Kidney (tissue), 14 donors: ENCODE measurements around the gene TMEM213. TPM values are rescaled to one million over a fixed set of nuclear protein-coding genes. Genes with fewer than 3 reads are reported as not detected.

Experiments
- DNase-seq, 5 donors: peaks; one replicate each; pipeline ENCODE4 v3.0.0-alpha.2; 2013 to 2020
- FAIRE-seq: peaks from 2 replicates; lab custom pipeline; 2012; peaks lifted over from hg19 to GRCh38; lab: Jason Lieb, UNC
- H3K27ac ChIP-seq, 2 donors: one replicate each; pipeline ENCODE4 v1.7.0; 2013; ENCODE audit warnings: low read depth in 2 of 2, low read length in 2 of 2, inconsistent platforms in 1 of 2
- H3K27me3 ChIP-seq: one replicate; pipeline ENCODE4 v1.7.1; 2013; ENCODE audit warnings: low read length, inconsistent platforms; ENCODE audit not compliant: control insufficient read depth, insufficient read depth
- H3K36me3 ChIP-seq, 3 donors: one replicate each; pipeline versions ENCODE4 v1.7.0 to v1.7.1; 2013; ENCODE audit warnings: low read length in 3 of 3, control low read depth in 1 of 3, inconsistent platforms in 1 of 3; ENCODE audit not compliant: insufficient read depth in 3 of 3, control insufficient read depth in 2 of 3
- H3K4me1 ChIP-seq, 3 donors: one replicate each; pipeline versions ENCODE4 v1.7.0 to v1.7.1; 2013; ENCODE audit warnings: low read length in 3 of 3, inconsistent platforms in 1 of 3, low read depth in 1 of 3; ENCODE audit not compliant: control insufficient read depth in 2 of 3, insufficient read depth in 2 of 3
- H3K4me3 ChIP-seq, 3 donors: one replicate each; pipeline versions ENCODE4 v1.7.0 to v1.8.1; 2013; ENCODE audit warnings: low read length in 3 of 3, control low read depth in 1 of 3, inconsistent platforms in 1 of 3
- H3K9ac ChIP-seq, 3 donors: one replicate each; pipeline versions ENCODE4 v1.7.0 to v1.7.1; 2013; ENCODE audit warnings: low read length in 3 of 3, control low read depth in 1 of 3, inconsistent platforms in 1 of 3
- H3K9me3 ChIP-seq, 3 donors: one replicate each; pipeline versions ENCODE4 v1.7.0 to v1.7.1; 2013; ENCODE audit warnings: low read length in 3 of 3, control low read depth in 1 of 3, inconsistent platforms in 1 of 3; ENCODE audit not compliant: control insufficient read depth in 2 of 3, insufficient read depth in 1 of 3
- CTCF ChIP-seq: IDR thresholded peaks from 3 replicates; pipeline ENCODE4 v1.5.1; 2012; ENCODE audit warnings: mild to moderate bottlenecking, moderate library complexity, borderline replicate concordance; ENCODE audit not compliant: insufficient read depth; ENCODE audit errors: extremely low read depth
- intact Hi-C: fragments of 100-400 bp; cut with DNase I; formaldehyde crosslinking; loops from one replicate; pipeline ENCODE4 v1.11.1; 2022
- polyA plus RNA-seq: library from polyadenylated mRNA; stranded (reverse); fragments of 350-450 nt; fragmentation: Illumina TruSeq; extraction: RNeasy Lipid Tissue Mini Kit (QIAGEN cat#74804); gene quantifications from one replicate; pipeline ENCODE4 v1.2.3, GENCODE V29; 2014; ENCODE audit warnings: low read depth, low replicate concordance; ENCODE audit not compliant: insufficient read depth
- total RNA-seq: library from RNA; stranded (reverse); fragmentation: NEBNext Ultra II Directional; extraction: Animal tissue kit (Norgen Biotek cat#: 25700); gene quantifications from one replicate; pipeline ENCODE4 v1.2.1, GENCODE V29; 2021
- donor health status: control.
- donor health status: control.
- donor health status: control.
- donor health status: control.
- donor health status: control.
- donor health status: DM: yes; HTN: yes; CAD: no.
- donor health status: Normal renal cell carcinoma (clear cell type).

Gene TMEM213
- total and polyA plus RNA-seq, 2 donors from 2014 or later, result 30.2 to 96.9 TPM

- no peaks in the 10 kb centered on the region for H3K4me1 ChIP-seq
- H3K36me3 ChIP-seq, result peaks cover 0 to 18% (median 3%) of the 10 kb centered on the region in 3 donors
- no peaks in the 10 kb centered on the region for H3K27me3 ChIP-seq
- no peak for TF ChIP-seq CTCF
- no peak overlapping the region for H3K9ac ChIP-seq
- H3K9me3 ChIP-seq, result no peaks in the 10 kb centered on the region
- no peak overlapping the region for H3K4me3 ChIP-seq
- FAIRE-seq (no peak), DNase-seq (no peak)
- intact Hi-C loops, result no loop called here
- no peak overlapping the region for H3K27ac ChIP-seq
Observed at GRCh38 chr7:138864667-138865066, 66.9 kb downstream of the TMEM213 start.

GRCh38 chr7:138865843-138866242, 68.0 kb downstream of the TMEM213 start:
- no peaks in the 10 kb centered on the region for H3K9me3 ChIP-seq
- H3K9ac ChIP-seq, result no peak overlapping the region
- H3K4me3 ChIP-seq, result no peak overlapping the region
- no peak for DNase-seq
- H3K27me3 ChIP-seq, result no peaks in the 10 kb centered on the region
- peaks cover 0 to 10% (median 6%) of the 10 kb centered on the region in 3 donors for H3K36me3 ChIP-seq
- no peak for FAIRE-seq
- no peak overlapping the region for H3K27ac ChIP-seq
- H3K4me1 ChIP-seq, result no peaks in the 10 kb centered on the region
- intact Hi-C loops, result no loop called here
- TF ChIP-seq CTCF, result no peak

- H3K36me3 ChIP-seq, result peaks cover 0 to 10% (median 6%) of the 10 kb centered on the region in 3 donors
- intact Hi-C loops, result no loop called here
Observed at GRCh38 chr7:138866353-138866752, 68.6 kb downstream of the TMEM213 start.

More at GRCh38 chr7:138866353-138866752, 68.6 kb downstream of the TMEM213 start:
- H3K4me1 ChIP-seq, result no peaks in the 10 kb centered on the region
- no peaks in the 10 kb centered on the region for H3K27me3 ChIP-seq
- DNase-seq (no peak), FAIRE-seq (no peak)
- H3K4me3 ChIP-seq, result no peak overlapping the region
- TF ChIP-seq CTCF, result no peak
- no peaks in the 10 kb centered on the region for H3K9me3 ChIP-seq
- no peak overlapping the region for H3K9ac ChIP-seq
- no peak overlapping the region for H3K27ac ChIP-seq
